Measurements from ENCODE around the gene KANTR.

The KANTR gene

GRCh38 chrX:53093748-53094581 lies at the start of gene KANTR:
Gene KANTR, plus strand, starts transcription at chrX:53094142. Its CDS starts 30,131 bp downstream, at chrX:53124273.
- DNase-seq: peak; percentile 89

- DNase-seq: no peak
Measured at GRCh38 chrX:53044995-53045394, 48.9 kb upstream of the KANTR start.

GRCh38 chrX:53047228-53047627 lies 46.7 kb upstream of the KANTR start:
- no peak for DNase-seq

GRCh38 chrX:53048169-53049126 lies 45.5 kb upstream of the KANTR start, which contains the start of gene GPR173:
Gene GPR173, plus strand, starts transcription at chrX:53048789. Its CDS starts 27,833 bp downstream, at chrX:53076622.
- peak; percentile 62 for DNase-seq

- no peak for DNase-seq
Measured at GRCh38 chrX:53049127-53049517, 44.8 kb upstream of the KANTR start.

- no peak for DNase-seq
Measured at GRCh38 chrX:53050841-53051240, 43.1 kb upstream of the KANTR start.

- DNase-seq: no peak
Measured at GRCh38 chrX:53055244-53055849, 38.6 kb upstream of the KANTR start.

GRCh38 chrX:53056292-53056691 lies 37.6 kb upstream of the KANTR start:
- DNase-seq: no peak

- no peak for DNase-seq
Measured at GRCh38 chrX:53065104-53065503, 28.8 kb upstream of the KANTR start.

- no peak for DNase-seq
Measured at GRCh38 chrX:53071064-53071463, 22.9 kb upstream of the KANTR start.

GRCh38 chrX:53071604-53072417 lies 22.1 kb upstream of the KANTR start:
- DNase-seq: peak; percentile 62

- DNase-seq: no peak
Measured at GRCh38 chrX:53072418-53073114, 21.4 kb upstream of the KANTR start.

GRCh38 chrX:53073115-53073586 lies 20.8 kb upstream of the KANTR start:
- DNase-seq: peak; percentile 19

- no peak for DNase-seq
Measured at GRCh38 chrX:53075011-53075410, 18.9 kb upstream of the KANTR start.

- DNase-seq: no peak
Measured at GRCh38 chrX:53076671-53077070, 17.3 kb upstream of the KANTR start.

GRCh38 chrX:53077207-53078197 lies 16.4 kb upstream of the KANTR start:
- DNase-seq: no peak

- DNase-seq: no peak
Measured at GRCh38 chrX:53078943-53079342, 15.0 kb upstream of the KANTR start.

GRCh38 chrX:53080628-53081580 lies 13.0 kb upstream of the KANTR start:
- DNase-seq: no peak

Data from NCI-H1105 (cell line).